GM19351 (cell line): ENCODE results near the gene GNG5.
"Not testable (repeated sequence)": the region's sequence is repeated elsewhere in the genome, so short reads cannot be mapped to it uniquely, and the experiment has no call there.

Experiments used
- ATAC-seq: cut with Tn5 transposase; IDR thresholded peaks from one replicate; pipeline ENCODE4 v1.9.1; 2021; ENCODE audit warnings: mild to moderate bottlenecking, moderate library complexity; ENCODE audit not compliant: unreplicated experiment

The GNG5 gene

GRCh38 chr1:84489766-84490165, 16.6 kb downstream of the GNG5 start:
- ATAC-seq = no peak

- ATAC-seq = no peak
Observed at GRCh38 chr1:84488107-84488506, 18.3 kb downstream of the GNG5 start.

GRCh38 chr1:84481317-84481716, 25.1 kb downstream of the GNG5 start:
- no peak for ATAC-seq

- no peak for ATAC-seq
Observed at GRCh38 chr1:84480650-84481049, 25.7 kb downstream of the GNG5 start.

GRCh38 chr1:84479998-84480397, 26.4 kb downstream of the GNG5 start:
- peak; percentile 22 for ATAC-seq

- peak; percentile 96 for ATAC-seq
Observed at GRCh38 chr1:84478876-84479868, 27.2 kb downstream of the GNG5 start, which contains the start of gene RPF1. TSS of gene RPF1 (plus strand) at chr1:84479266. CDS start at chr1:84479282, 16 bp downstream.

GRCh38 chr1:84476225-84476624, 30.2 kb downstream of the GNG5 start:
- ATAC-seq = no peak

GRCh38 chr1:84467298-84467697, 39.1 kb downstream of the GNG5 start:
- ATAC-seq = no peak

GRCh38 chr1:84462118-84462517, 44.3 kb downstream of the GNG5 start:
- ATAC-seq = no peak

- ATAC-seq = no peak
Observed at GRCh38 chr1:84452436-84452835, 53.9 kb downstream of the GNG5 start.

- ATAC-seq = no peak
Observed at GRCh38 chr1:84450910-84451309, 55.5 kb downstream of the GNG5 start.

- ATAC-seq = not testable (repeated sequence)
Observed at GRCh38 chr1:84448704-84449103, 57.7 kb downstream of the GNG5 start.
